Muscle of back (tissue), 11 donors: ENCODE results near the gene BLTP1. TPM values are rescaled to one million over a fixed set of nuclear protein-coding genes. Genes with fewer than 3 reads are reported as not detected.
A peak's percentile ranks its signal among the peaks of the same experiment; 100 is the strongest.

ENCODE experiments used
- DNase-seq, 3 donors: peaks; one replicate each; pipeline versions ENCODE4 v3.0.0 to v3.0.0-alpha.2; 2013
- polyA plus RNA-seq, 10 donors: library from polyadenylated mRNA; unstranded; fragments of 120-200 nt; gene quantifications; one replicate each; pipeline ENCODE4 v1.2.1, GENCODE V29; 2013; ENCODE audit not compliant: insufficient read length in 10 of 10

The BLTP1 gene
- polyA plus RNA-seq, 10 donors: 37.6 to 60.0 (median 46.3) TPM

DNA sequence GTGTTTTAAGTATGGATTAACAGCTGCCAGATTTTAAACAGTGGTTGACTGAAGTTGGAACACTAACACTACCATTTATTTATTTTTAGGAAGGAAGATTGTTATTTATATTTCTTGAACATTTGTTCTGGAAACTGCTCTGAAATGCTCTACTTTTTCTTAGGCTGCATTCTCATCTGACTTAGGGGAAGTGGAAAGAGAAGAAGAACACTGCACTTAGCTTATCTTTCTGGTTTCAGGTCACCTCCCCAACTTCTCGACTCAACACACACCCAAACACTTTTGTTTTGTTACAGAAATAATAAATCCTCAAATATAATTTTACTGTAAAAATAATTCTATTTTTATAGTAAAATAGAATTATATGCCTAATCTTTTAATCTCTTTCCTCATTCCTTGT is 18.6 kb downstream of the BLTP1 start:
- no peak for DNase-seq

DNA sequence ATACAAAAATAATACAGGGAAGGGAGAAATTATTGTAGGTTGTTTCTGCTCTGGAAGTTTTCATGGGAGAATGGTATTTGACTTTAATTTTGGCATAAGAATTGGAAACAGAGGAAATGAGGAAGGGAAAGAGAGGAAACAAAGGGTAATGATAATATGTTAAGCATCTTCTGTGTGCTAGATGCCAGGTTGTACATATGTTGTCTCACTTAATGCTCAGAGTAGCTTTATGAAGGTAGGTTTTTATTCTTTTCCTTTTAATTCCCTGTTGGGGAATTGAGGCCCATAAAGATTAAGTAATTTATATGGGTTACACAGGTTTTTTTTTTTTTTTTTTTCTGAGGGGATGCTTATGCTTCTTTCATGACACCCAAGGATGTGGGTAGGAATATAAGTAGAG is 19.2 kb downstream of the BLTP1 start:
- peak in 2 of 3 donors; percentile 21 to 29 for DNase-seq

DNA sequence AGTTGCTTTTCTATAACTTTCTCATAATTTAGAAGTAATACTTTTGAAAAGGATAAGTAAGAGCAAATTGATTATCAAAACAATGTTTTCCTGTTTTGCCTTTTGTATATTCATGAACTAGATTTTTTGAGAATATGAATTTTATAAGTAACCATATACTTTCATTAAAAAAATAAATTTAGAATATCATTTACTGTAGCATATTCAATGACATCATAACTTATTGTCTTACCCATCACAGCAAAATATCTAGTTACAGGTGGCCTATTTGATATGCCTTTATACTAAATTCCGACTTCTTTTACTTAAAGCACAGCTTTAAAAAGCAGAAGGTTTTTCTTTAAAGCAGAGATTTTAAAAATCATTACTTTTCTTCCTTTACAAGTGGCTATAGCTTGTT is 20.1 kb downstream of the BLTP1 start:
- no peak for DNase-seq

DNA sequence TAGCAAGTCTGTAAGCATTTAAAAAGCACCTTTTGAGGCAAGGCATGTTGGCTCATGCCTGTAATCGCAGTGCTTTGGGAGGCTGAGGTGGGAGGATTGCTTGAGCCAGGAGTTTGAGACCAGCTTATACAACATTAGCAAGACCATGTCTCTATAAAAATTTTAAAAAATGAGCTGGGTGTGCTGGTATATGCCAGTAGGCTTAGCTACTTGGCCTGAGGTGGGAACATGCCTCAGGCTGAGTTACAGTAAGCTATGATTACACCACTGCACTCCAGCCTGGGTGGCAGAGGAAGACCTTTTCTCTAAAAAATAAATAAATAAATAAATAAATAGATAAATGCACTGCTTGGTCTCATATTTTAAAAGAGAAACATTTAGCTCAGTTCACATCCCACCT is 26.8 kb downstream of the BLTP1 start:
- DNase-seq: no peak

DNA sequence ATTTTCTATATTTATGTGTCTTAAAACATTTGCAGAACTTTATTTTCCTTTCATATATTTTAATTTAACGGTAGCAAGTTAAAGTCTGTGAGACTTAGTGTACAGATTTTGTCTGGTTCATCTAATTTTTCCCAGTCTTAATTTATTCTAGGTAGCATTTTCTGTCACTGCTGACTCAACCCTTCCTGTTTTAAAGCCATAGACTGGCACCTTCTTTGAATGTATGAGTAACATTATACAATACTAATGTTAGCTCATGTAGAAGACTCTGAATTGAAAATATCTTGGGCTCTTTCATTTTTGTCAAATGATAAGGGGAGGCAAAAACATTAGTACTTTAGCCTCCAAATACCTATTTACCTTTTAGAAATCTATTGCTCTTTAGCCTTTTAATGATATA is 43.6 kb downstream of the BLTP1 start:
- DNase-seq: no peak

Other genes starting within 250 kb of the BLTP1 start
- gene TRPC3, start 200.3 kb upstream of the BLTP1 start, polyA plus RNA-seq: 1 to 10 TPM in 3 of 10 donors, under 1 TPM in 7; 0.59 to 1.7 (median 0.84) TPM
- gene ADAD1, start 226.7 kb downstream of the BLTP1 start, polyA plus RNA-seq: under 1 TPM in 1 of 10 donors, not detected in 9; 0.15 TPM